Measurements from ENCODE around the gene KIAA2012. TPM values are rescaled to one million over a fixed set of nuclear protein-coding genes. Genes with fewer than 3 reads are reported as not detected.

KIAA2012 gene
- total and polyA plus RNA-seq, 2 of the 8 experiments (the other 6 are each of a cell fraction or from before 2014, with no cell fraction given): not detected

- H3K56ac ChIP-seq (replicated peaks; ENCODE audit: insufficient read length, low read depth, low read length): no peak overlapping the region
- H2BK5ac ChIP-seq (ENCODE audit: low read depth, low read length): no peak overlapping the region
- H2BK12ac ChIP-seq (ENCODE audit: low read depth, low read length): no peak overlapping the region
- no peak overlapping the region for H2BK15ac ChIP-seq (ENCODE audit: low read length)
- H4K91ac ChIP-seq (replicated peaks; ENCODE audit: insufficient read length, low read length): no peak overlapping the region
- H3K79me1 ChIP-seq (ENCODE audit: low read depth, low read length): no peaks in the 10 kb centered on the region
- CTCF ChIA-PET (ENCODE audit: partially characterized antibody): interaction anchor here (0.6 to 2.1 kb wide), 11 partner anchors 12 to 182 kb away, joined by 3 to 11 read pairs (median 4); partner anchors contain the start of gene KIAA2012
- no peak overlapping the region for H2AK5ac ChIP-seq (ENCODE audit: low read depth, low read length)
- no peak overlapping the region for H2BK120ac ChIP-seq (replicated peaks; ENCODE audit: low read depth, low read length)
- H3K4me2 ChIP-seq (ENCODE audit: insufficient read depth in 1 of 2, low read depth in 2 of 2, low read length in 2 of 2): no peak overlapping the region
- no peak overlapping the region for H3K27ac ChIP-seq (ENCODE audit: low read depth, low read length)
- WGBS, 2 experiments (ENCODE audit: extremely low coverage in 1 of 2, insufficient coverage in 1 of 2, insufficient read length in 1 of 2, insufficient replicate concordance in 2 of 2, low coverage in 1 of 2, low lambda C conversion rate in 2 of 2, missing lambda C conversion rate in 1 of 2): 89% methylated on average over 5 of the region's 5 CpGs; no CpG with 5 or more reads in 1 of the 2 experiments
- H3K23me2 ChIP-seq (ENCODE audit: low read depth, low read length): peaks cover 3% of the 10 kb centered on the region; the same call in 1 of the 2 replicates
- peaks cover 0 to 10% (median 5%) of the 10 kb centered on the region in 4 experiments; a peak in 4 of 7 replicates for H3K4me1 ChIP-seq (replicated peaks in 1 of 4; ENCODE audit: control insufficient read depth in 3 of 4, insufficient read depth in 4 of 4, low read length in 3 of 4)
- H4K20me1 ChIP-seq (replicated peaks in 1 of 2; ENCODE audit: control insufficient read depth in 1 of 2, insufficient read depth in 2 of 2, low read length in 2 of 2): peaks cover 7 to 10% of the 10 kb centered on the region in 2 experiments
- H3K79me2 ChIP-seq (ENCODE audit: control insufficient read depth in 1 of 2, insufficient read depth in 2 of 2, low read length in 2 of 2): peaks cover 0 to 17% of the 10 kb centered on the region in 2 experiments; a peak in 3 of 4 replicates
- DNase-seq (ENCODE audit: low read depth in 1 of 2, low spot score in 2 of 2): no peak
- peaks cover 0 to 17% (median 1%) of the 10 kb centered on the region in 4 experiments; a peak in 4 of 8 replicates for H3K36me3 ChIP-seq (ENCODE audit: control insufficient read depth in 2 of 4, insufficient read depth in 4 of 4, low read length in 3 of 4)
- no peak overlapping the region for H3K4ac ChIP-seq (replicated peaks; ENCODE audit: insufficient read length, low read depth, low read length)
- no peaks in the 10 kb centered on the region for H3K9me3 ChIP-seq (ENCODE audit: insufficient read depth in 2 of 2, low read depth in 1 of 2, low read length in 1 of 2)
- H3K23ac ChIP-seq (ENCODE audit: insufficient read length): no peak overlapping the region
- H2BK20ac ChIP-seq (ENCODE audit: low read length): no peak overlapping the region
- no peak overlapping the region for H3K14ac ChIP-seq (ENCODE audit: insufficient read length)
- POLR2A ChIA-PET (ENCODE audit: partially characterized antibody): interaction anchor here (1.2 to 1.5 kb wide), 7 partner anchors 9 to 184 kb away, joined by 3 to 6 read pairs (median 3); partner anchors contain the start of gene FZD7
- H4K8ac ChIP-seq (ENCODE audit: extremely low read depth, insufficient read depth, low read length): no peak overlapping the region
- no peak overlapping the region for H3K9ac ChIP-seq (replicated peaks in 1 of 4; ENCODE audit: extremely low read depth in 1 of 4, low read depth in 3 of 4, low read length in 3 of 4)
- no peak overlapping the region for H4K5ac ChIP-seq (ENCODE audit: insufficient read length, low read depth, low read length)
- FAIRE-seq: no peak
- H3K4me3 ChIP-seq (ENCODE audit: extremely low read depth in 1 of 4, insufficient read depth in 2 of 4, low read depth in 3 of 4, low read length in 4 of 4): no peak overlapping the region
- no peak overlapping the region for H3K18ac ChIP-seq (ENCODE audit: extremely low read depth, low read length)
- H3K27me3 ChIP-seq (replicated peaks in 1 of 4; ENCODE audit: control insufficient read depth in 3 of 4, extremely low read depth in 1 of 4, insufficient read depth in 3 of 4, low read length in 3 of 4): no peaks in the 10 kb centered on the region
- H2AFZ ChIP-seq (ENCODE audit: low read length): no peak overlapping the region
- TF ChIP-seq KDM5A (IDR thresholded peaks at IDR 0.05; ENCODE audit: low read length): no peak
- no peak for TF ChIP-seq JUN (IDR thresholded peaks at IDR 0.05; ENCODE audit: low read depth, low read length)
- TF ChIP-seq CREB1 (IDR thresholded peaks at IDR 0.05): no peak
- TF ChIP-seq SP2 (IDR thresholded peaks at IDR 0.05; ENCODE audit: low read length): no peak
- no peak for TF ChIP-seq SIN3A (conservative IDR thresholded peaks at IDR 0.05 in 1 of 2, IDR thresholded peaks at IDR 0.05 in 1 of 2; ENCODE audit: low read depth in 1 of 2, low read length in 2 of 2)
- no peak for TF ChIP-seq SP1 (IDR thresholded peaks at IDR 0.05; ENCODE audit: low read depth, low read length)
Observed at GRCh38 chr2:202042444-202042843, 30.6 kb upstream of the KIAA2012 start.

Measured in H1 (cell line).